ENCODE results near the gene HSPA9. TPM values are rescaled to one million over a fixed set of nuclear protein-coding genes. Genes with fewer than 3 reads are reported as not detected.

HSPA9 gene
- total RNA-seq, 4 donors from 2014 or later: 139 to 250 (median 186) TPM

DNA sequence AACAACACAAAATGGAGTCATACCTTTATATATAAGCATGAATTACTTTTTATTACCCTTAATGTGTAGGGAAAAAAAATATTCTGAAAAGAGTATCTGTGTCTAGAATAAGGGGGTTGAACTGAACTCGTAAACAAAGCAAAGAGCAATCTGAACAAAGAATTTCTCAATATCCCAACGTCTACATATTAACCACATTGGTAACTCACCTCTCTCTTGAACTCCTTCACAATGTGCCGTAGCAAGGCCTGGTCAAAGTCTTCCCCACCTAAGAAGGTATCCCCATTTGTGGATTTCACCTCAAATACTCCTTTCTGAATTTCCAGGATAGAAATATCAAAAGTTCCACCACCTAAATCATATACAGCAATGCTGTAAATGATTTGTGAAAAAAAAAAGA lies 8.4 kb downstream of the HSPA9 start:
- H3K36me3 ChIP-seq: peaks cover 65 to 100% (median 93%) of the 10 kb centered on the region in 4 donors
- TF ChIP-seq, protein P1, sequence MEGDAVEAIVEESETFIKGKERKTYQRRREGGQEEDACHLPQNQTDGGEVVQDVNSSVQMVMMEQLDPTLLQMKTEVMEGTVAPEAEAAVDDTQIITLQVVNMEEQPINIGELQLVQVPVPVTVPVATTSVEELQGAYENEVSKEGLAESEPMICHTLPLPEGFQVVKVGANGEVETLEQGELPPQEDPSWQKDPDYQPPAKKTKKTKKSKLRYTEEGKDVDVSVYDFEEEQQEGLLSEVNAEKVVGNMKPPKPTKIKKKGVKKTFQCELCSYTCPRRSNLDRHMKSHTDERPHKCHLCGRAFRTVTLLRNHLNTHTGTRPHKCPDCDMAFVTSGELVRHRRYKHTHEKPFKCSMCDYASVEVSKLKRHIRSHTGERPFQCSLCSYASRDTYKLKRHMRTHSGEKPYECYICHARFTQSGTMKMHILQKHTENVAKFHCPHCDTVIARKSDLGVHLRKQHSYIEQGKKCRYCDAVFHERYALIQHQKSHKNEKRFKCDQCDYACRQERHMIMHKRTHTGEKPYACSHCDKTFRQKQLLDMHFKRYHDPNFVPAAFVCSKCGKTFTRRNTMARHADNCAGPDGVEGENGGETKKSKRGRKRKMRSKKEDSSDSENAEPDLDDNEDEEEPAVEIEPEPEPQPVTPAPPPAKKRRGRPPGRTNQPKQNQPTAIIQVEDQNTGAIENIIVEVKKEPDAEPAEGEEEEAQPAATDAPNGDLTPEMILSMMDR (IDR thresholded peaks at IDR 0.05): no peak
- TF ChIP-seq POLR2AphosphoS5 (IDR thresholded peaks at IDR 0.05) (no peak), EP300 (IDR thresholded peaks at IDR 0.05) (no peak), POLR2A (IDR thresholded peaks at IDR 0.05; ENCODE audit: low read depth) (no peak)
- no peaks in the 10 kb centered on the region for H3K9me3 ChIP-seq
- H3K27ac ChIP-seq (replicated peaks in 1 of 4): no peak overlapping the region
- DNase-seq (ENCODE audit: extremely low spot score): no peak
- no peak overlapping the region for H3K4me3 ChIP-seq
- 71% methylated on average over 3 of the region's 3 CpGs for WGBS
- H3K27me3 ChIP-seq: no peaks in the 10 kb centered on the region
- H3K4me1 ChIP-seq: peaks cover 7 to 23% (median 10%) of the 10 kb centered on the region in 4 donors
- intact Hi-C loops (cut with DNase I): no loop called here

GRCh38 chr5:138565100-138565821 lies 9.9 kb downstream of the HSPA9 start:
- Histone ChIP-seq H3K9me3 (no peaks in the 10 kb centered on the region), H3K36me3 (peaks cover 71 to 100% (median 93%) of the 10 kb centered on the region in 4 donors), H3K27me3 (no peaks in the 10 kb centered on the region), H3K4me3 (no peak overlapping the region), H3K27ac (replicated peaks in 1 of 4) (no peak overlapping the region), H3K4me1 (peaks cover 7 to 23% (median 10%) of the 10 kb centered on the region in 4 donors)
- no peak for TF ChIP-seq POLR2AphosphoS5 (IDR thresholded peaks at IDR 0.05)
- TF ChIP-seq POLR2A (IDR thresholded peaks at IDR 0.05; ENCODE audit: low read depth): no peak
- TF ChIP-seq, protein P1 (IDR thresholded peaks at IDR 0.05): no peak
- no peak for TF ChIP-seq EP300 (IDR thresholded peaks at IDR 0.05)
- DNase-seq (ENCODE audit: extremely low spot score): no peak
- intact Hi-C loops (cut with DNase I): no loop called here
- WGBS: 90% methylated on average over 7 of the region's 7 CpGs

- no peak for DNase-seq (ENCODE audit: extremely low spot score)
- 94% methylated on average over 8 of the region's 9 CpGs for WGBS
- intact Hi-C loops (cut with DNase I): no loop called here
- Histone ChIP-seq H3K4me3 (no peak overlapping the region), H3K27ac (replicated peaks in 1 of 4) (no peak overlapping the region), H3K4me1 (peaks cover 0 to 15% (median 5%) of the 10 kb centered on the region in 4 donors), H3K36me3 (peaks cover 69 to 100% (median 93%) of the 10 kb centered on the region in 4 donors), H3K9me3 (no peaks in the 10 kb centered on the region), H3K27me3 (no peaks in the 10 kb centered on the region)
- TF ChIP-seq POLR2A (IDR thresholded peaks at IDR 0.05; ENCODE audit: low read depth) (no peak), EP300 (IDR thresholded peaks at IDR 0.05) (no peak), POLR2AphosphoS5 (IDR thresholded peaks at IDR 0.05) (no peak)
- TF ChIP-seq, protein P1 (IDR thresholded peaks at IDR 0.05): no peak
Measured at GRCh38 chr5:138564242-138564641, 11.0 kb downstream of the HSPA9 start.

DNA sequence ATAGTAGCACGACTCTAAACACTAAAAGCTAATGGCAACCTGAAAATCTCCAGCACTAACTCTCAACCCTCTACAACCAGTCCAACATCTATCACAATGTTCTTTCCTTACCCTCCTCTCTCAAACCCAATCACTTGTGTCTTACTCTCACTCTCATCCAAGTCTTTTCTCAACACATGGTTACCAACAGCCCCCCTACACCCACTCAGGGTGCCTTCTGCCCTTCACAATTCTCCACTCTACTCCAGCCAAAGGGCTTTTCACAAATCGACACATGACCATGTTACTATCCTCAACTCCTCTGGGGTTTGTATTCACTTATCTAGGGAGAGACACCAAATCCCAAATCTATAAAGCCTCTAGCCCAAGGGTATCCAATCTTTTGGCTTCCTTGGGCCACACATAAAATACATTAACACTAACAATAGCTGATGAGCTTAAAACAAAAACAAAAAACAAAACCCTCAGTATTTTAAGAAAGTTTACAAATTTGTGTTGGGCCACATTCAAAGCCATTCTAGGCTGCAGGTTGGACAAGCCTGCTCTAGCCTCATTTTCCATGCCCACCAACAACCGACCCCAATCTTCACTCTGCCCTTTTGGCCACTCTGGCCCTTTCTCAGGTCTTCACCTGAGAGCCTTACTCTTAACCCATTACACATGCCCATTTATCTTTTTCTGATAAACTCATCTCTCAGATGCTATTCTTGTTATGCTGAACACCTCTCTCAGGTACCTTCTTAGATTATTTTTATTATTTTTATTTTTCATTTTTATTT lies 11.7 kb downstream of the HSPA9 start:
- intact Hi-C loops (cut with DNase I): no loop called here
- Histone ChIP-seq H3K4me3 (no peak overlapping the region), H3K36me3 (peaks cover 71 to 100% (median 93%) of the 10 kb centered on the region in 4 donors), H3K27me3 (no peaks in the 10 kb centered on the region), H3K9me3 (no peaks in the 10 kb centered on the region), H3K27ac (replicated peaks in 1 of 4) (no peak overlapping the region), H3K4me1 (peaks cover 0 to 12% (median 4%) of the 10 kb centered on the region in 4 donors)
- TF ChIP-seq, protein P1 (IDR thresholded peaks at IDR 0.05): no peak
- no peak for TF ChIP-seq EP300 (IDR thresholded peaks at IDR 0.05)
- no peak for TF ChIP-seq POLR2AphosphoS5 (IDR thresholded peaks at IDR 0.05)
- no peak for TF ChIP-seq POLR2A (IDR thresholded peaks at IDR 0.05; ENCODE audit: low read depth)
- 71% methylated on average over 3 of the region's 3 CpGs for WGBS
- no peak for DNase-seq (ENCODE audit: extremely low spot score)
